GM20000 (cell line): ENCODE results near the gene FAM20A.

ENCODE experiments used
- DNase-seq: peaks from one replicate; pipeline ENCODE4 v3.0.0; 2012; ENCODE audit warnings: low spot score
- CTCF ChIP-seq: IDR thresholded peaks from 2 replicates; pipeline ENCODE4 v1.5.1; 2012; ENCODE audit warnings: mild to moderate bottlenecking, control low read depth; ENCODE audit errors: extremely low read depth, missing control alignments

FAM20A gene

GRCh38 chr17:68595496-68595895, 5.7 kb downstream of the FAM20A start:
- no peak for TF ChIP-seq CTCF
- DNase-seq: no peak

- no peak for TF ChIP-seq CTCF
- DNase-seq: no peak
These were observed 6.6 kb downstream of the FAM20A start for GRCh38 chr17:68594552-68594951.

- no peak for DNase-seq
- no peak for TF ChIP-seq CTCF
These were observed 8.2 kb downstream of the FAM20A start for GRCh38 chr17:68592682-68593641.

- DNase-seq: no peak
- TF ChIP-seq CTCF: no peak
These were observed 9.2 kb downstream of the FAM20A start for GRCh38 chr17:68592009-68592408.

GRCh38 chr17:68591583-68591982, 9.6 kb downstream of the FAM20A start:
- DNase-seq: no peak
- TF ChIP-seq CTCF: no peak

GRCh38 chr17:68589086-68589485, 12.1 kb downstream of the FAM20A start:
- no peak for DNase-seq
- no peak for TF ChIP-seq CTCF

- no peak for TF ChIP-seq CTCF
- DNase-seq: no peak
These were observed 12.8 kb downstream of the FAM20A start for GRCh38 chr17:68588362-68588761.
